GM19324 (cell line): ENCODE data around the gene MMS22L.

Source experiments
- ATAC-seq: cut with Tn5 transposase; IDR thresholded peaks from one replicate; pipeline ENCODE4 v1.9.1; 2021; ENCODE audit warnings: mild to moderate bottlenecking, moderate library complexity; ENCODE audit not compliant: unreplicated experiment, low FRiP score

Gene MMS22L

DNA sequence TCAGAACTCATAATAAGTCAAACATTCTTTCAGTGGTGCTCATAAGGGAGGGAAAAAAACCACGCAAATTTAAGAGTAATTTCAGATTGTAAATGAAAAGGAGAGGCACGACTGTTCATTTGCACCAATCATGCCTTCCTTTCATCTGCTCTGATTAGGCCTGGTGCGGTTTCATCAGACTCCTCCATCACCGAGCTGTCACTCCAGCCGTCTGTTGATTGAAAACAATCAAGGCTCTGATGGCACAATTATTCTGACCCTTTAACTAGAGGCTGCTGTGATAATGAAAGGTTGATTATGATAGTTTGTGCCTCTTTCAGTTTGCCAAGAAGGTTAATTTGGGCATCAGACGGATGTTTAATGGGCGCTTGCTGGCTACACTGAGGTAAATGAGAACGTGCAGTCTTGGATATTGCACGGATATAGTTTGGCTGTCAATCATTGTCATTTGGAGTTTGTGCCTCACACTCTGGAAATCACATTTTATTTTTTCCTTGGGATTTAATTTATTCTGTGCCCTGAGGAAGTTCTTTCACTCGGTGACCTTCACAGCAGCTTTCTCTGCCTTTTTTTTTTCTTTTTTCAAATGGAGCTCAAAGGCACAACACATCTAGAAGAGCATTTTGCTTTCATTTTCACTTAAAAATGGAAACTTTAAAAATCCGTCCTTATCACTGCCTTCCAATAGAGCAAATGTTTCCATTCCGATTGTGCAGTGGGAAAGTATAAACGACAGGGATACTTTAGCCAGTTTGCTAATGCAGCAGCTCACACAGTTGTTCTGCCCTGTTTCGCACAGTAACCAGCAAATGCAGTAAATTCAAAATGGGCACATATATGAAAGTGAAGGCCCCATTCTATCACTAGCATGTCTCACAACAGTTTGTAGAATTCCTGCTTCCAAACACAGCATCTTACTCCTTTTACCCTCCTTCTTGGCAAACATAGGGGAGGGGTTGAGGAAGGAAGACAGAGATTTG, 185.7 kb downstream of the MMS22L start:
- ATAC-seq = no peak

DNA sequence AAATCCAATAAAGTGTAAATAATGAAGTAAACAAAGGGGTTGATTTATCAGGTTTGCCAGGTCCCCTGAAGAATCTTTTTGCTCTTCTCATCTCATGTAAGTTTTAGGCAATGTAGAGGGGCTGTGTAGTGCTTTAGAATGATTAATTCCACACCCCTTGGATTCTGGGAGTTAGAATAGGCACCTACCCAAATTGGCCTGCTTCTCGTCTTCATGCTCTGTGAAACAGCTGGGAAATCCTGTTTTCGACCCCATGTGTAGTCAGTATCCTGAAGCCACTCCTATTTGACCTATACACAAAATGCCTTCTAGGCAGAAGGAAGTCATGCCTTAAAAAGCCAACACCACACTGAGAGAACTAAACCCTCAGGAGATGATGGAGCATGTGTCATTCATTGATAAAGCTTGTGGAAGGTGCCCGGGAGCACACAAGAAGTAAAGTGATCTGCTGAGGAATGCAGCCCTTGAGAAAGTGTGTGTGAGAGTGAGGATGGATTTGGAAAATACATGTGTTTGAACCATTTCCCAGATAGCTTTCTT, 187.6 kb downstream of the MMS22L start:
- no peak for ATAC-seq

DNA sequence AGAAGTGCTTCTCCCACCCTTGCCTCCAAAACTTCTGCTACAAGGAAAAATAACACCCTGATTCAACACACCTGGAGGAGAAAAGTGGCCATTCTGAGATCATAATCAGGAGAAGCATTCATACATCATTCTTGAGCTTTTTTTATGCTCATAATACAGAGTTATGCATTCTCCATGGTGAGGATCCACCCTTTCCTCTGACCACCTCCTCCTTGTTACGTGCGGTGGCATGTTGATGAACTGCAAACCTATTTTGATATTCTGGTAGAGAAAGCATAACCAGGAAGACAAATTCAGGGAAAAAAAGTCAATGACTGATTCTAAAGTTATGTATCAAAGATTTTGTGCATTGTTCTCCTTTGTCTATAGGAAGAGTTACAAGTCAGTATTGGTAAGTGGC, 188.6 kb downstream of the MMS22L start:
- no peak for ATAC-seq

DNA sequence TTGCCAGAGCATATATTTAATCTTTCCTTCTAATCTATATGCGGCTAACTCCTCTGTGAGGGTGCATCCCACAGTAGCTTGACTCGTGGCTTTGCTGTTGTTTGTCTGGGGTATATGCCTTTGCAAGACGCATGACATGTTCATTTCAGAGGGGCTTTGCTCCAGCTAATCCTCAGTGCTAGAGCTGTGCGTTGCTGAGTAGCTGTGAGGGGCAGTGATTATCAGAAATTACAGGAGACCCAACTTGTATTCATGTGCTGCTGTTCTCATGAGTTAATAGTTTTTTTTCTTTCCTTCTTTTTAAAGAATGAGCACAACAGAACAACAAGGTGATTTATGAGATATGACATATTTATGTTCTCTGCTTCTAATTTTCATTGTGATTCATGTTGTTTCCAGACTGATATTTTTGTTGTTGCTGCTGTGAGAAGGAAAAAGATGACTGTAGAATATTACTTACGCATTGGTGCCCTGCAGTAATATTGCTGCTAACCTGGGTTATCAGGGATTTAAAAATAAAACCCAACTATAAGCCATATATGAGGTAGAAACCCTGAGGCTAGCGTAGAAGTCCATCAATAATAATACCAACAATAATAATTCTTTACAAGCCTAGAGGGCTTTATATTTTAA, 190.2 kb downstream of the MMS22L start:
- no peak for ATAC-seq
